H1 (cell line): ENCODE data around the gene HPD. TPM values are rescaled to one million over a fixed set of nuclear protein-coding genes. Genes with fewer than 3 reads are reported as not detected.

ENCODE experiments used
- ATF2 ChIP-seq: IDR thresholded peaks from 2 replicates; pipeline ENCODE4 v1.6.1; 2012; ENCODE audit warnings: low read length, inconsistent platforms
- ATF3 ChIP-seq: IDR thresholded peaks from 2 replicates; pipeline ENCODE4 v1.6.1; 2011; ENCODE audit warnings: low read depth, mild to moderate bottlenecking, low read length; ENCODE audit not compliant: insufficient read depth
- BRCA1 ChIP-seq: IDR thresholded peaks from 2 replicates; pipeline ENCODE4 v1.6.1; 2012; ENCODE audit warnings: low read depth, low read length, improper control_type of control experiment
- CBX5 ChIP-seq: fragments of 300-800, 300-1000 bp; sonication (generic); IDR thresholded peaks from 2 replicates; pipeline ENCODE4 v1.7.1; 2016; ENCODE audit warnings: antibody characterized with exemption, low read length, low read depth
- CHD1 ChIP-seq: IDR thresholded peaks from 2 replicates; pipeline ENCODE4 v1.6.1; 2012; ENCODE audit warnings: low read depth, low read length, improper control_type of control experiment
- NANOG ChIP-seq: IDR thresholded peaks from 2 replicates; pipeline ENCODE4 v1.6.1; 2011; ENCODE audit warnings: low read length, low read depth, mild to moderate bottlenecking, inconsistent platforms; ENCODE audit not compliant: insufficient read depth, poor library complexity, severe bottlenecking
- USF2 ChIP-seq: IDR thresholded peaks from 2 replicates; pipeline ENCODE4 v1.6.1; 2011; ENCODE audit warnings: low read length, improper control_type of control experiment
- polyA plus RNA-seq, 7 experiments: library from polyadenylated mRNA; depleted of rRNA in 3 of 7; stranded (reverse) in 5 of 7; unstranded in 2 of 7; fragments of >200 nt in 5 of 7; fragments of 200-250 nt in 2 of 7; gene quantifications; 1 replicate in 5 of 7; 2 replicates in 1 of 7; 4 replicates in 1 of 7; pipeline versions ENCODE4 v1.2.1 to v1.2.3, GENCODE V29; 2011 to 2013; ENCODE audit warnings: missing spikeins in 2 of 7, mixed read lengths in 2 of 7
- total RNA-seq: library from RNA; stranded (reverse); fragmentation: NEBNext Ultra II Directional; extraction: Animal tissue kit (Norgen Biotek cat#: 25700); gene quantifications from 2 replicates; pipeline ENCODE4 v1.2.1, GENCODE V29; 2021

The HPD gene
- total and polyA plus RNA-seq, 2 of the 8 experiments (the other 6 are each of a cell fraction or from before 2014, with no cell fraction given): 0.48 to 0.56 TPM

- TF ChIP-seq CBX5: no peak
- no peak for TF ChIP-seq ATF3
- TF ChIP-seq CHD1: no peak
- TF ChIP-seq NANOG: no peak
- TF ChIP-seq BRCA1: no peak
- TF ChIP-seq ATF2: no peak
- no peak for TF ChIP-seq USF2
These were observed 33.6 kb downstream of the HPD start (continued) for GRCh38 chr12:121825041-121825523.
